OCI-LY7 (cell line): ENCODE measurements around the gene FAM168B. TPM values are rescaled to one million over a fixed set of nuclear protein-coding genes. Genes with fewer than 3 reads are reported as not detected.

Experiments
- BruUV-seq: library from RNA; stranded (reverse); fragments of 400-500 nt; replicated peaks from 2 replicates; lab custom pipeline; 2021; lab: Mats Ljungman, UMichigan
- CTCF ChIA-PET: fragments of 300-600 bp; sonication (Branson Sonifier 250); formaldehyde crosslinking; loops from one replicate; lab custom pipeline; 2022; ENCODE audit warnings: antibody characterized with exemption; ENCODE audit not compliant: unreplicated experiment; lab: Charles Lee
- POLR2A ChIA-PET: fragments of 300-600 bp; sonication (Branson Sonifier 250); formaldehyde crosslinking; loops from one replicate; lab custom pipeline; 2022; ENCODE audit warnings: antibody characterized with exemption; lab: Charles Lee
- DNase-seq: peaks from one replicate; pipeline ENCODE4 v3.0.0-alpha.2; 2015; ENCODE audit warnings: low spot score
- H2AFZ ChIP-seq: fragments of 200-600 bp; sonication (generic), shearing (Covaris generic); 2 replicates; pipeline ENCODE4 v1.6.1; 2014; ENCODE audit warnings: mild to moderate bottlenecking, antibody characterized with exemption, low read length, moderate library complexity
- H3K27ac ChIP-seq: fragments of 200-600 bp; sonication (generic); 2 replicates; pipeline ENCODE4 v1.5.1; 2014; ENCODE audit warnings: mixed run types, low read depth, mild to moderate bottlenecking, moderate library complexity, low read length, inconsistent platforms; ENCODE audit not compliant: poor library complexity, severe bottlenecking
- H3K36me3 ChIP-seq: fragments of 200-600 bp; sonication (generic); 2 replicates; pipeline ENCODE4 v1.6.1; 2014; ENCODE audit warnings: mild to moderate bottlenecking, antibody characterized with exemption, low read length, moderate library complexity, mixed read lengths; ENCODE audit not compliant: insufficient read depth
- H3K4me1 ChIP-seq: fragments of 200-600 bp; sonication (generic); 2 replicates; pipeline ENCODE4 v1.5.1; 2014; ENCODE audit warnings: mild to moderate bottlenecking, low read length; ENCODE audit not compliant: insufficient read depth, poor library complexity, severe bottlenecking
- H3K4me2 ChIP-seq: fragments of 200-600 bp; sonication (generic); 2 replicates; pipeline ENCODE4 v1.6.1; 2014; ENCODE audit warnings: mild to moderate bottlenecking, low read length
- H3K4me3 ChIP-seq: fragments of 200-600 bp; sonication (generic); 2 replicates; pipeline ENCODE4 v1.5.1; 2014; ENCODE audit warnings: mild to moderate bottlenecking, low read depth, low read length; ENCODE audit not compliant: poor library complexity, severe bottlenecking
- H3K79me2 ChIP-seq: fragments of 200-600 bp; sonication (generic); 2 replicates; pipeline ENCODE4 v1.6.1; 2016; ENCODE audit warnings: low read depth, mild to moderate bottlenecking, low read length, moderate library complexity, mixed read lengths; ENCODE audit not compliant: insufficient read depth
- H3K9me2 ChIP-seq: fragments of 200-600 bp; sonication (generic); 2 replicates; pipeline ENCODE4 v1.6.1; 2016; ENCODE audit warnings: mild to moderate bottlenecking, low read length, mixed read lengths; ENCODE audit not compliant: insufficient read depth
- H3K9me3 ChIP-seq: fragments of 200-600 bp; sonication (generic); 2 replicates; pipeline ENCODE4 v1.6.1; 2014; ENCODE audit warnings: mild to moderate bottlenecking, mixed run types, low read length, mixed read lengths
- H4K20me1 ChIP-seq: fragments of 200-600 bp; sonication (generic); 2 replicates; pipeline ENCODE4 v1.6.1; 2014; ENCODE audit warnings: mild to moderate bottlenecking, antibody characterized with exemption, low read length, moderate library complexity, mixed read lengths; ENCODE audit not compliant: insufficient read depth
- EZH2phosphoT487 ChIP-seq: fragments of 200-600 bp; sonication (generic); IDR thresholded peaks from 2 replicates; pipeline ENCODE4 v1.6.1; 2018; ENCODE audit warnings: low read depth, borderline replicate concordance, mild to moderate bottlenecking, mixed run types, antibody characterized with exemption, low read length, moderate library complexity, mixed read lengths
- intact Hi-C: fragments of 100-400 bp; cut with micrococcal nuclease; formaldehyde crosslinking; loops from one replicate; pipeline ENCODE4 v1.10.0; 2022; ENCODE audit not compliant: unreplicated experiment
- total RNA-seq, 2 experiments: library from RNA; depleted of rRNA in 1 of 2; stranded (reverse); fragments of >200 nt in 1 of 2; shearing (Covaris generic) in 1 of 2; gene quantifications; 2 replicates each; pipeline ENCODE4 v1.2.3, GENCODE V29; 2014 to 2022
- TF ChIP-seq, protein P1 (sequence below): fragments of 200-600 bp; sonication (generic); conservative IDR thresholded peaks from 2 replicates; pipeline ENCODE4 v1.5.1; 2014; ENCODE audit warnings: mild to moderate bottlenecking, antibody characterized with exemption, low read length, moderate library complexity, mixed read lengths

The FAM168B gene
- total RNA-seq, 2 experiments from 2014 or later = 53.6 to 85.3 TPM

DNA sequence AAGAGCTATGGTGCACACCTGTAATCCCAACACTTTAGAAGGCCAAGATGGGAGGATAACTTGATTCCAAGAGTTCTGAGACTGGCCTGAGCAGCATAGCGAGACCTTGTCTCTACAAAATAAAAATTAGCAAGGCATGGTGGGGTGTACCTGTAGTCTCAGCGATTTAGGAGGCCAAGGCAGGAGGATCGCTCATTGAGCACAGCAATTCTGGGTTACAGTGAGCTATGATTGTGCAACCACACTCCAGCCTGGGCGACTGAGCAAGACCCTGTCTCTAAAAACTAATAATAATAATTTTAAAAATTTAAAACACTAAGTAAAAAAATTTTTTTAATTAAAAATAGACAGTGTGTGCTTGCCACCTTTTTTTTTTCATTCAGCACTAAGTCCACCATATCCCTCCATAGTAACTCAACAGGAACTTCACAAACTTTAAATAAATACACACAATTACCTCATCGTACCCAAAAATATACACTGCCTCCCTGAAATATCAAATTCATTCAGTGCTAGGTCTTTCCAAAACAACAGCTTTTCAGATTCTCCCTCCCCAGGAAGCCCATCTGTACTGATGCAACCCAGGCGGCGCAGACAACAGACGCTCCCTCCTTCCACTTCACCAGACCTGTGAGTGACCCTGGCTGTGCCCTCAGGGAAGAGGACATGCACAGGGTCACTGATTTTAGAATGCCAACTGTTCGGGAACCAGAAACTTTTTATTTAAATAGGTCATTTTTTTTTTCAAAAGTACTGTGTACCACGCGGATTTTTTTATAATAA lies 29.6 kb downstream of the FAM168B start:
- BruUV-seq = no TSS peak
- no peaks in the 10 kb centered on the region for H3K9me2 ChIP-seq
- no peaks in the 10 kb centered on the region for H3K4me1 ChIP-seq
- CTCF ChIA-PET = no interaction called here
- H3K27ac ChIP-seq = no peak overlapping the region
- peaks cover 3% of the 10 kb centered on the region for H4K20me1 ChIP-seq
- H3K4me2 ChIP-seq = no peak overlapping the region
- H3K9me3 ChIP-seq = no peaks in the 10 kb centered on the region
- TF ChIP-seq, protein P1, sequence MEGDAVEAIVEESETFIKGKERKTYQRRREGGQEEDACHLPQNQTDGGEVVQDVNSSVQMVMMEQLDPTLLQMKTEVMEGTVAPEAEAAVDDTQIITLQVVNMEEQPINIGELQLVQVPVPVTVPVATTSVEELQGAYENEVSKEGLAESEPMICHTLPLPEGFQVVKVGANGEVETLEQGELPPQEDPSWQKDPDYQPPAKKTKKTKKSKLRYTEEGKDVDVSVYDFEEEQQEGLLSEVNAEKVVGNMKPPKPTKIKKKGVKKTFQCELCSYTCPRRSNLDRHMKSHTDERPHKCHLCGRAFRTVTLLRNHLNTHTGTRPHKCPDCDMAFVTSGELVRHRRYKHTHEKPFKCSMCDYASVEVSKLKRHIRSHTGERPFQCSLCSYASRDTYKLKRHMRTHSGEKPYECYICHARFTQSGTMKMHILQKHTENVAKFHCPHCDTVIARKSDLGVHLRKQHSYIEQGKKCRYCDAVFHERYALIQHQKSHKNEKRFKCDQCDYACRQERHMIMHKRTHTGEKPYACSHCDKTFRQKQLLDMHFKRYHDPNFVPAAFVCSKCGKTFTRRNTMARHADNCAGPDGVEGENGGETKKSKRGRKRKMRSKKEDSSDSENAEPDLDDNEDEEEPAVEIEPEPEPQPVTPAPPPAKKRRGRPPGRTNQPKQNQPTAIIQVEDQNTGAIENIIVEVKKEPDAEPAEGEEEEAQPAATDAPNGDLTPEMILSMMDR = no peak
- no peak for TF ChIP-seq EZH2phosphoT487
- intact Hi-C loops = no loop called here
- H3K79me2 ChIP-seq = peaks cover 55% of the 10 kb centered on the region
- H3K4me3 ChIP-seq = no peak overlapping the region
- POLR2A ChIA-PET = no interaction called here
- DNase-seq = no peak
- peaks cover 94% of the 10 kb centered on the region for H3K36me3 ChIP-seq
- H2AFZ ChIP-seq = no peak overlapping the region

DNA sequence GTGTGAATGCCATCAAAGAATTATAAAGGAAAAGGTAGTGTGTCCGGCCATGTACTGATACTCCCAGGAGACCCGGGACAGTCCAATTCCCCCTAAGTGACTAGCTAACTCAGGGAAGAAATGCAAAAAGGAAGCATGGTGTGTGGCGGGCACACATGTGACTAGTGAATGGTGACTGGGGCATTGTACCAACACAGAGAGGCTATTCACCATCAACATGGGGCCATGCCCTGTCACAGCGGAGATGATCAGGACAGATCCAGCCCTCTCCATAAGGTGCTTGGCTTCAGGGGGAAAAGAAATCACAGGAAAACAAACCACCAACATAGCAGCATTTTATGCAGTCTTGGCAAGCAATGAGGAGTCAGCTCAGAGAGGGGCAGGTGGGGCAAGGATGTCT lies 34.3 kb downstream of the FAM168B start:
- H3K79me2 ChIP-seq = peaks cover 66% of the 10 kb centered on the region
- no TSS peak for BruUV-seq
- DNase-seq = no peak
- H3K4me3 ChIP-seq = no peak overlapping the region
- H3K9me2 ChIP-seq = no peaks in the 10 kb centered on the region
- peaks cover 92% of the 10 kb centered on the region for H3K36me3 ChIP-seq
- POLR2A ChIA-PET = no interaction called here
- H4K20me1 ChIP-seq = peaks cover 8% of the 10 kb centered on the region
- H3K9me3 ChIP-seq = no peaks in the 10 kb centered on the region
- no peaks in the 10 kb centered on the region for H3K4me1 ChIP-seq
- intact Hi-C loops = no loop called here
- H3K4me2 ChIP-seq = no peak overlapping the region
- CTCF ChIA-PET = no interaction called here
- H2AFZ ChIP-seq = no peak overlapping the region
- H3K27ac ChIP-seq = no peak overlapping the region
- TF ChIP-seq EZH2phosphoT487 = no peak
- TF ChIP-seq, protein P1 = no peak

DNA sequence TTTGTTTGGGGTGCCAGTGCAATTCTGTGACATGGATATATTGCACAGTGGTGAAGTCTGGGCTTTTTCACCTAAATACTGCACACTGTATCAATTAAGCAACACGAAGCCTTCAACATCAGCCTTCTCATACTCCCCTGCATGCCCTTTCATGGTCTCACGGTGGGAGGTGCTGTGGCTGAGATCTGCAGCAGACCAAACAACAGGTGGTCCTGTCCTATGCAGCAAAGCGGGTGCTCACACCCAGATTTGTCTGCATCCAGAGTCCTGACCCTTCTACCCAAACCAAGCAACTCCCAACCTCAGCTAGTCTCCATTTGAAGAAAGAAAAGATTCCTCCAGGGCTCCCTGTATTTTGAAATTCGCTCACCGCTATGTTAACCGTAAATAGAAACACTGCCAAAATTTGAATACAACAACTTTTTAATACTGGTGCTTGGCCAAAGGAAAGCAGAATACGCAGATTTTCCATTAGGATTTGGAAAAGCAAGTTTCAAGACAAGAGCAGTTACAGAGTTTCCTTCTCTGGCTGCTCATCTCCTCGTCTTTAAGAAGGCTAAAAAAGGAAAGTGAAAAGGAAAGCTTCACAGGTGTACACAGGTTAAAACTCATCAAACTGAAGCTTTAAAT lies 34.9 kb downstream of the FAM168B start:
- Histone ChIP-seq H3K4me2 (no peak overlapping the region), H3K79me2 (peaks cover 62% of the 10 kb centered on the region), H3K9me2 (no peaks in the 10 kb centered on the region), H3K36me3 (peaks cover 93% of the 10 kb centered on the region), H3K4me3 (no peak overlapping the region), H2AFZ (no peak overlapping the region), H4K20me1 (peaks cover 8% of the 10 kb centered on the region), H3K4me1 (no peaks in the 10 kb centered on the region), H3K27ac (no peak overlapping the region), H3K9me3 (no peaks in the 10 kb centered on the region)
- no peak for TF ChIP-seq EZH2phosphoT487
- TF ChIP-seq, protein P1 = no peak
- intact Hi-C loops = no loop called here
- POLR2A ChIA-PET = no interaction called here
- no TSS peak for BruUV-seq
- no peak for DNase-seq
- CTCF ChIA-PET = no interaction called here
